Stimulated activated effector memory CD8-positive, alpha-beta T cell treated with anti-CD3 and anti-CD28 coated beads, Interleukin-12 subunit alpha, Interleukin-12 subunit beta, amount 100 ng/mL, for 72 hours (primary cell): ENCODE data around the gene SPOUT1.
A peak's percentile ranks its signal among the peaks of the same experiment; 100 is the strongest.
"Not testable (repeated sequence)": the region's sequence is repeated elsewhere in the genome, so short reads cannot be mapped to it uniquely, and the experiment has no call there.

Experiments
- ATAC-seq: fragments of 150-1000 bp; cut with Tn5 transposase; 2 replicates; pipeline ENCODE4 v1.10.0; 2021
- DNase-seq, 2 donors: peaks; one replicate each; pipeline ENCODE4 v3.0.0; 2021 to 2022; ENCODE audit warnings: low spot score in 2 of 2
- H3K27ac Mint-ChIP-seq: one replicate; pipeline ENCODE4 v1.8.0; 2022; ENCODE audit warnings: mild to moderate bottlenecking, mixed read lengths
- H3K36me3 Mint-ChIP-seq: one replicate; pipeline ENCODE4 v1.8.0; 2022; ENCODE audit warnings: mild to moderate bottlenecking, mixed read lengths
- H3K4me1 Mint-ChIP-seq: one replicate; pipeline ENCODE4 v1.8.0; 2022; ENCODE audit warnings: mixed read lengths
- H3K4me3 Mint-ChIP-seq: one replicate; pipeline ENCODE4 v1.8.0; 2022; ENCODE audit warnings: mild to moderate bottlenecking, mixed read lengths
- H3K9me3 Mint-ChIP-seq: one replicate; pipeline ENCODE4 v1.8.0; 2022; ENCODE audit warnings: mixed read lengths

The SPOUT1 gene

DNA sequence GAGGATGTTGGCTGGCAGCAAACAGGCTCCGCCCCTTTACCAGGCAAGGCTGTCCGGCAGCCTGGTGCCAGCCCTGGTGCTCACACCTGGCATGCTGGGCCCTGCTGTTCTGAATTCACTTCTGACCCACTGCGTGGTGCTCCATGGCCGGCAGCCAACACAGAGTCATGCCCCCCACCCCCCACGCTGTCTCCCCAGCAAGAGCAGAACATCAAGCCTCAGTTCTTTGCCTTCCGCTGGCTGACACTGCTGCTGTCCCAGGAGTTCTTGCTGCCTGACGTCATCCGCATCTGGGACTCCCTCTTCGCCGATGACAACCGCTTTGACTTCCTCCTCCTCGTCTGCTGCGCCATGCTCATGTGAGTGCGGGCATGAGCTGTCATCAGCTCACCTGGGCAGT, 23.9 kb downstream of the SPOUT1 start:
- Mint-ChIP-seq H3K36me3 (peaks cover 55% of the 10 kb centered on the region), H3K4me3 (no peak overlapping the region), H3K4me1 (no peaks in the 10 kb centered on the region), H3K27ac (no peak overlapping the region), H3K9me3 (no peaks in the 10 kb centered on the region)
- no peak for DNase-seq
- ATAC-seq = no peak

DNA sequence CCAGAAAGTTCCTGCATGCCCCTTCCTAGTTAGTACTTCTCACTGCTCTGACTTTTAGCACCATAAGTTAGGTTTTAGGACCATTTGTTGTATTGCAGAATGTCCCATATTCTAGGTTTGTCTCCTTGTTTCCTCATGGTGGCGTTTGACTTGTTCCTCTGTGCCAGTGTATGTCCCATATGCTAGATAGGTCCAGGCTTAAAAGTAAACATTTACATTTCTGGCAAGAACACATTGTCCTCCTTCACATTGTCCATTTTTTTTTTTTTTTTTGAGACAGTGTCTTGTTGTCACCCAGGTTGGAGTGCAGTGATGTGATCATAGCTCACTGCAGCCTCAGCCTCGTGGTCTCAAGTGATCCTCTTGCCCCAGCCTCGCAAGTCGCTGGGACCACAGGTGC, 27.1 kb downstream of the SPOUT1 start:
- no peaks in the 10 kb centered on the region for H3K4me1 Mint-ChIP-seq
- H3K4me3 Mint-ChIP-seq = no peak overlapping the region
- H3K9me3 Mint-ChIP-seq = no peaks in the 10 kb centered on the region
- H3K36me3 Mint-ChIP-seq = peaks cover 83% of the 10 kb centered on the region
- ATAC-seq (no peak), DNase-seq (no peak)
- no peak overlapping the region for H3K27ac Mint-ChIP-seq

DNA sequence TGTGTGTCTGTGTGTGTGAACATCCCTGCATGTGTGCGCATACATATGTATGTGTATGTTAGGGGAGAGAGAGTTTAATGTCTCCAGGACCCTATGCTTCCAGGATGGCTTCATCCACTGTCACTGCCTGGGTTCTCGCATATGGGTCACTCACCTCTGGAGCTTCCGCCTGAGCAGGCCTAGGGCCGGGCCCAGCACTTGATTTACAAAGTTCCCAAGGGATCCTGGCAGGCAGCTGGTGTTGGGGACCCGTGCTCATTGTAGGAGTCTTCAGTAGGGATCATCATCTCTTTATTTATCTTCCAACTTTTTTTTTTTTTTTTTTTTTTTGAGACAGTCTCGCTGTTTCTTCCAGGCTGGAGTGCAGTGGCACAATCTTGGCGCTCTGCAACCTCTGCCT, 29.5 kb downstream of the SPOUT1 start:
- no peak for ATAC-seq
- H3K4me1 Mint-ChIP-seq = no peaks in the 10 kb centered on the region
- no peak overlapping the region for H3K27ac Mint-ChIP-seq
- no peaks in the 10 kb centered on the region for H3K9me3 Mint-ChIP-seq
- no peak for DNase-seq
- H3K36me3 Mint-ChIP-seq = peaks cover 100% of the 10 kb centered on the region
- H3K4me3 Mint-ChIP-seq = no peak overlapping the region

DNA sequence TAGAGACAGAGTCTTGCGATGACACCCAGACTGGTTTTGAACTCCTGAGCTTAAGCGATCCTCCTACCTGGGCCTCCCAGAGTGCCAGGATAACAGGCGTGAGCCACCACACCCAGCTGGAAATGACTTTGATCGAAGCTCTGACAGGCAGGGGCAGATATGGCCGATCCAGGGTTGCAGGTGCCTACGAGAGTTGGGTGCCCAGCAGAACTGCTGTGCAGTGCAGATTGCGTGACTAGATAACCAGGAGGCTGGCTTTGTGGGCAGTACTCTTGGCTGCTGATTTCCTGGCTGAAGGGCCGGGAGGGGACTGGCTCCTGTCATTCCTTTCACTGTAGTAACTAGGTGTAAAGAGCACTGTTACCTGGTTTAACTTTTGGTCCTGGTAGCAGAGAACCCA, 30.7 kb downstream of the SPOUT1 start:
- DNase-seq (no peak), ATAC-seq (no peak)
- Mint-ChIP-seq H3K9me3 (no peaks in the 10 kb centered on the region), H3K4me3 (no peak overlapping the region), H3K4me1 (peaks cover 2% of the 10 kb centered on the region), H3K36me3 (peaks cover 100% of the 10 kb centered on the region), H3K27ac (peak overlapping the region; percentile 51)

DNA sequence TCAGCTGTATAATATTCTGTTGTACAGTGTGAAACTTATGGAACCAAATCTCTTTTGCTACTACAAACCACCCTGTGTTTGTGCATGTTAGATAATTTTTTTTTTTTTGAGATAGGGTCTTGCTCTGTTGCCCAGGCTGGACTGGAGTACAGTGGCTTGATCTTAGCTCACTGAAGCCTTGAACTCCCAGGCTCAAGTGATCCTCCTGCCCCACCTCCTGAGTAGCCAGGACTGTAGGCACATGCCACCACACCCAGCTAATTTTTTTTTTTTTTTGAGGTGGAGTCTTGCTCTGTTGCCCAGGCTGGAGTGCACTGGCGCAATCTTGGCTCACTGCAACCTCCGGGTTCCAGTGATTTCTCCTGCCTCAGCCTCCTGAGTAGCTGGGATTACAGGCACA, 34.6 kb downstream of the SPOUT1 start:
- ATAC-seq, H3K4me3 Mint-ChIP-seq, H3K9me3 Mint-ChIP-seq, DNase-seq, H3K27ac Mint-ChIP-seq: not testable (repeated sequence)
- Mint-ChIP-seq H3K36me3 (peaks cover 96% of the 10 kb centered on the region), H3K4me1 (peaks cover 11% of the 10 kb centered on the region)

DNA sequence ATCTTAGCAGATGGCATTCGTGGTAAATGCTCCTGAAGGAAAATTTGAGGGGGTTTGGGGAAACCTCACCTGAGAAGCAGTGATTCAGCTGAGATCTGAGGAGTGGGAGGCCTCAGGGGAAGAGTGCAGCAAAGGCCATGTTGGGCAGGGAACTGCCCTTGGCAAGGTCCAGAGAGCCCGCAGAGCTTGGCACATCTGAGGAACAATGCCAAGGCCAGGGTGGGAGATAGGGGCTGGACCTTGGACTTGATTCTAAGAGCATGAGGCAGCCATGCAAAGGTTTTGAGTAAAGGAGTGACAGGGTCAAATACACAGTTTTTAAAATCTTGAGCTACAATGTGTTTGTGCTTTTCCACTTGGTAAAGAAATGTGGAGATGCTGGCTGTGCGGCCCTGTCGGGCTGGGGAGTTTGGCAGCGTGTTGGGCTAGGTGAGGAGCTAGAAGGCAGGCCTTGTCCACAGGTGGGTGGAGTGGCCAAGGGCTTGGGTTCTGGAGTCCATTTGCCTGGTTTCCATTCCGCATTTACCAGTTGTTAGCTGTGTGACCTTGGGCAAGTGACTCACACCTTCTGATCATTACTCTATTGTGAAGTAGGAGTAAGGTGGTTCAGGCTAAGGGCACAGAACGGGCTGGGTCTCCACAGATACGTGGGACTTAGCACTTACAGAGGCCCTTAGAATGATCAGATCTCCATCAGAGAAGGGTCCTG, 36.5 kb downstream of the SPOUT1 start:
- H3K4me3 Mint-ChIP-seq = no peak overlapping the region
- peaks cover 96% of the 10 kb centered on the region for H3K36me3 Mint-ChIP-seq
- H3K9me3 Mint-ChIP-seq = no peaks in the 10 kb centered on the region
- ATAC-seq = no peak
- DNase-seq = no peak
- peaks cover 17% of the 10 kb centered on the region for H3K4me1 Mint-ChIP-seq
- H3K27ac Mint-ChIP-seq = peak overlapping the region; percentile 87

DNA sequence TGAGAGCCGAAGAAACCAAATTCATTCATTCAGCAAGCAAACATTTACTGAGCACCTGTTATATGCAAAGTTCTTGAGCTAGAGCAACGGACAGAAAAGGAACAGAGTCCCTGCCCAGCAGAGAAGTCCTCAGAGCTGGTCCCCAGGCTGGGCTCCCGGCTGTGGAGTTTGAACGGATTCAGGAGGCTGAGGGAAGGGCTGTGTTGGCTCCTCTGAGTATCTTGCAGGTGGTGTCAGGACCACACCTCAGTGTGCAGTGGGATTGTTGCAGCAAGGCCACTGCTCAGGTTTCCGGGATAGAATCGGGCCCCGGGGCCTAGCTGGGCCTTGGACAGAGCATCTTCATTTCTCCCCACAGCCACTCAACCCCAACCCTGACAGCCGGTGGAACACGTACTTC, 37.5 kb downstream of the SPOUT1 start:
- no peak for DNase-seq
- ATAC-seq = no peak
- no peak overlapping the region for H3K4me3 Mint-ChIP-seq
- H3K36me3 Mint-ChIP-seq = peaks cover 92% of the 10 kb centered on the region
- H3K4me1 Mint-ChIP-seq = peaks cover 24% of the 10 kb centered on the region
- no peaks in the 10 kb centered on the region for H3K9me3 Mint-ChIP-seq
- H3K27ac Mint-ChIP-seq = no peak overlapping the region

DNA sequence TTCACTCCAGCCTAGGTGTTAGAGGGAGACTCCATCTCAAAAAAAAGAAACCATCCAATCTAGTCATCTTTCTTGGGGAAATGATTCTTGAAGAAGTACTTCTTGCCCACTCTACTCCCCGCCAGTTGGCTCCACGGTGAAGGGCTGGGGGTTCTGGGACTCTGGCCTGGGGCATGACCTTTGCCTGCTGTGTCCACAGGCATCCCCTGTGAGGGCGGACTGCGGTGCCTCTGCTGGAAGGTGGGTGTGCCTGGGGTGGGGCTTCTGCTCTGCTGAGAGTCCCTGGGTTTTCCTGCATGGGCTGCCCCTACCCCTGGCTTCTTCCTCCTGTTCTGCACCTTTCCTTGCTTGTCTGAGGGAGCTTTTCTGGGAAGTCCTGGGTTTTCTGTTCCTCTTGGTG, 39.1 kb downstream of the SPOUT1 start:
- peak overlapping the region; percentile 52 for H3K27ac Mint-ChIP-seq
- ATAC-seq (no peak), DNase-seq (no peak)
- H3K36me3 Mint-ChIP-seq = peaks cover 76% of the 10 kb centered on the region
- H3K4me1 Mint-ChIP-seq = peaks cover 29% of the 10 kb centered on the region
- H3K9me3 Mint-ChIP-seq = no peaks in the 10 kb centered on the region
- no peak overlapping the region for H3K4me3 Mint-ChIP-seq

DNA sequence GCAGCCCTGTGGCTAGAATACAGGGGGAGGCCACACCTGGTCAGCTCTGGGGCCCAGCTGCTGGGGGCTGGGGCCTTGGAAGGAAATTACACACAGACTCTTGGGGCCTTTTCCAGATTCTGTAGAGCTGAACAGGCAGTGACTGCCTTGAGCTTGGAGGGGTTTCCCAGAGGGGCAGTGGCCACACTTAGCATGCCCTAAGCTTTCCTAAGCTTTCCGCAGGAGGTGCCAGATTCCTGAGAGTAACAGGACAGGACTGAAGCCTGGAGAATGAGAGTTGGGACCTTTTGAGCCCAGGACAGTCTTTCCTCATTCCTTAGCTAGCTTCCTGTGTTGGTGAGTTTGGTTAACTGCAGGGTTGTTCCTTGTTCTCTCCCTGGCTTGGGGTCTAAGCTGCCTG, 41.1 kb downstream of the SPOUT1 start:
- Mint-ChIP-seq H3K4me1 (peaks cover 24% of the 10 kb centered on the region), H3K36me3 (peaks cover 55% of the 10 kb centered on the region), H3K4me3 (peak overlapping the region; percentile 97), H3K27ac (peak overlapping the region; percentile 93), H3K9me3 (no peaks in the 10 kb centered on the region)
- ATAC-seq (no peak), DNase-seq (no peak)

DNA sequence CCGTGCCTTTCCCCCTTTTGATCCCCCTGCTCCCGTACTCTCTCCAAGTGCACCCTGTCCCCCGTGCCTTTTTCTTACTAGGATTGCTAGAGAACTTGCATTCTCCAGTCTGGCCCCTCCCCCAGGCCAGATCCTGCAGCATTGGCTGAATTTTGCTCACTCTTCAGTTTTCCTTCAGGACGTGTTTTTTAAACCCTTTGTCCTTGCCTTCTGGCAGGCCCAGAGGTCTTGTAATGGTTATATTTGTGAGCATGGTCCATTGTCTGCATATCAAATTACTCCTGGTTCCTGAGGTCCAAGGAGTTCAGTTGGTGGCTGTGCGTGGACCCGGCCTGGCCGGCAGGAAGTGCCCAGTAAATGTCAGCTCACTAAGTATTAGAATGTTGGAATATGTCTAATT, 41.9 kb downstream of the SPOUT1 start:
- ATAC-seq (no peak), DNase-seq (no peak)
- Mint-ChIP-seq H3K27ac (peak overlapping the region; percentile 93), H3K4me1 (peaks cover 19% of the 10 kb centered on the region), H3K36me3 (peaks cover 49% of the 10 kb centered on the region), H3K4me3 (peak overlapping the region; percentile 97), H3K9me3 (no peaks in the 10 kb centered on the region)

DNA sequence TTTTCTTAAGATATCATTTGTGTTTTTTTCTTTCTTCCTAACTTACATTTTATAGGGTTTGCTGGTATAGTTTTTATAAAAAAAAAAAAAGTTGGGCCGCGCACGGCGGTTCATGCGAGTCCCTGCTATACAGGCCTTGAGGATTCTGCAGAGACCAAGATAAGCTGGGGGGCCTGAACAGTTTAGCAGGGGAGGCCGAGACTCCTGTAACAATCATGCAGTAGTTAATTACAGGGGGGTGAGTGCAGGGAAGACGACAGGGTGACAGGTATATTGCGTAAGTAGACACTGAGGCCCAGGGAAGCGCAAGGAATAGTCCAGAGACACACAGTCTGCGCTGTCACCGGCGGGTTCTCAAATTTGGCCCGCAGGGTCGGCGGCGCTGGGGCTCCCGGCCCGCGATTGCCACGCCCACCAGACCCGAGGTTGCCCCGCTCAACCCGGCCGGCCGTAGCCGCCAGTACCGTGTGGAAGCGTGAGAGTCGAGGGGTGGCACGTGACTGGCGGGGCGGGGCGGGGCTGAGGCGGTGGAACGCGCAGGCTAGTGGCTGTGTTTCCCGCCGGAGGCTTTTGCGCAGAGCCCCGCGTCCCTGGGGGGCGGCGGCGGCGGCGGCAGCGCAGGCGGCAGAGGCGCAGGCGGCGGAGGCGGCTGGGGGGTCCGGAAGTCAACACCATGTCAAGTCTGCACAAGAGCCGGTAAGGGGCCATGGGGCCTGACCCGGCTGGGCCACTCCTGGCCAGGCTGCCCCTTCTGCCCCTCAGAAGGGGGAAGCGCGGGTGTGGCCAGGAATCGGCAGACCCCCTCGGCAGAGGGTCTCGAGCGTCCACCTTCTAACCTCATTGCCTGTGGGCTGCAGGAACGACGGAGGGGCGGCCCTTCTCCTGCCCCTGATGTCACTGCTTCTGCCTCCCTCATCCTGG, 42.7 kb downstream of the SPOUT1 start, which contains the start of gene TBC1D13:
Gene TBC1D13, plus strand, starts transcription at position 573 of the 921 bp plus-strand sequence. Its CDS starts 101 bp downstream, at position 674.
- peak; percentile 98 for ATAC-seq
- H3K36me3 Mint-ChIP-seq = peaks cover 42% of the 10 kb centered on the region
- peak within 1 kb of the TSS; percentile 93 for H3K27ac Mint-ChIP-seq
- H3K9me3 Mint-ChIP-seq = no peaks in the 10 kb centered on the region
- peak; percentile 92 to 97 for DNase-seq
- peaks cover 19% of the 10 kb centered on the region for H3K4me1 Mint-ChIP-seq
- peak within 1 kb of the TSS; percentile 97 for H3K4me3 Mint-ChIP-seq

DNA sequence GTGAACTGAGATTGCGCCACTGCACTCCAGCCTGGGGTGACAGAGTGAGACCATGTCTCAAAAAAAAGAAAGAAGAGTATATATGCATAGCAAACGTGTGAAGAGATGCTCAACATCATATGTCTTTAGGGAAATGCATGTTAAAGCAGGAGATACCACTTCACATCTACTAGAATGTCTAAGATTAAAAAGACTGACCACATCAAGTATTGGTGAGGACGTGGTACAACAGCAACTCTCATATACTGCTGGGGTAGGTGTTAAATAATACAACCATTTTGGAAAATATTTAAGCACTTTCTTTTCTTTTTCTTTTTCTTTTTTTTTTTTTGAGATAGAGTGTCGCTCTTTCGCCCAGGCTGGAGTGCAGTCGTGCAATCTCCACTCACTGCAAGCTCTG, 44.2 kb downstream of the SPOUT1 start:
- DNase-seq (no peak), ATAC-seq (no peak)
- no peaks in the 10 kb centered on the region for H3K9me3 Mint-ChIP-seq
- peaks cover 29% of the 10 kb centered on the region for H3K36me3 Mint-ChIP-seq
- H3K4me3 Mint-ChIP-seq = no peak overlapping the region
- H3K27ac Mint-ChIP-seq = no peak overlapping the region
- peaks cover 19% of the 10 kb centered on the region for H3K4me1 Mint-ChIP-seq

DNA sequence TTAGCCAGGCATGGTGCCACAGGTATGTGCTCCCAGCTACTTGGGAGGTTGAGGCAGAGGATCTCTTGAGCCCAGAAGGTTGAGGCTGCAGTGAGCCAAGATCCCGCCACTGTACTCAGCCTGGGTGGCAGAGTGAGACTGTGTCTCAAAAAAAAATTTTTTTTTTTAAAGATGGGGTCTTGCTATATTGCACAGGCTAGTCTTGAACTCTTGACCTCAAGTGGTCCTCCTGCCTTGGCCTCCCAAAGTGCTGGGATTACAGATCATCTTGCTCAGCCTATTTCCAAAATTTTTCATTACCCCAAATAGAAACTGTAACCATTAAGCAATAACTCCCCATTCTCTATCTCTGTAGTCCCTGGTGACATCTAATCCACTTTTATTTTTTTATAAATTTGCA, 46.9 kb downstream of the SPOUT1 start:
- Mint-ChIP-seq H3K4me3 (no peak overlapping the region), H3K36me3 (peaks cover 1% of the 10 kb centered on the region), H3K27ac (no peak overlapping the region), H3K4me1 (peaks cover 8% of the 10 kb centered on the region), H3K9me3 (no peaks in the 10 kb centered on the region)
- ATAC-seq = no peak
- no peak for DNase-seq

DNA sequence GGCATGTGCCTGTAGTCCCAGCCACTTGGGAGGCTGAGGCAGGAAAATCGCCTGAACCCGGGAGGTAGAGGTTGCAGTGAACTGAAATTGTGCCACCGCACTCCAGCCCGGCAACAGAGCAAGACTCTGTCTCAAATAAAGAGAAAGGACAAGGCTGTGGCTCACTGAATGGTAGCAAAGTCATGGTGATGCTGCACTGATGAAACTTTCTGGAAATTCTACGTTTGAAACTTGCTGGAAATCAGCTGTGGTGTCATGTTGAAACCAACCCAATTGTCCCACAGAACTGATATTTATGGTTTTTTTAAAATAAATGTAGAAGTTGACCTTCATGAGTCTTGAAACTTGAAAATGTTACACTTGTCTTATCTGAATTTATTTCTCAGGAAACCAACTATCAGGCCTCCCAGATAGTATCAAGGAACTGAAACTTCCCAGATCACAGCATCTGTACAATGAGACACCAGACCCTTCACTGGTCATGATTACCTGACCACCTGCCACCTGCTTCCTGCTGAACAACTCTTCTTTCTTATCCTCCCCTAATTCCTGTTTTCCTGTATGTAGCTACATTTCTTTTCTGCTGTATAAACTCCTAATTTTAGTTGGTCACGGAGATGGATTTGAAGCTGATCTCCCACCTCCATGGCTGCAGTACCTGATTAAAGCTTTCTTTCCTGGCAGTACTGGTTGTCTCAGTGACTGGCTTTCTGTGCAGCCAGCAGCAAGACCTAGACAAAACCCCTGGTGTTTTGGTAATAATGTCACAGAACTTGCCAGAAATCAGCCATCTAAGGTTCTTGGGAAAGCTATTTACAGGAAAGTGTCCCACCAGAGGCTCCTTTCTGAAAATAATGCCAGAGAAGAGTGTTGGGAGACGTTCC, 48.2 kb downstream of the SPOUT1 start:
- H3K4me3 Mint-ChIP-seq = no peak overlapping the region
- H3K36me3 Mint-ChIP-seq = no peaks in the 10 kb centered on the region
- H3K27ac Mint-ChIP-seq = no peak overlapping the region
- no peak for DNase-seq
- no peak for ATAC-seq
- no peaks in the 10 kb centered on the region for H3K9me3 Mint-ChIP-seq
- peaks cover under 1% of the 10 kb centered on the region for H3K4me1 Mint-ChIP-seq

DNA sequence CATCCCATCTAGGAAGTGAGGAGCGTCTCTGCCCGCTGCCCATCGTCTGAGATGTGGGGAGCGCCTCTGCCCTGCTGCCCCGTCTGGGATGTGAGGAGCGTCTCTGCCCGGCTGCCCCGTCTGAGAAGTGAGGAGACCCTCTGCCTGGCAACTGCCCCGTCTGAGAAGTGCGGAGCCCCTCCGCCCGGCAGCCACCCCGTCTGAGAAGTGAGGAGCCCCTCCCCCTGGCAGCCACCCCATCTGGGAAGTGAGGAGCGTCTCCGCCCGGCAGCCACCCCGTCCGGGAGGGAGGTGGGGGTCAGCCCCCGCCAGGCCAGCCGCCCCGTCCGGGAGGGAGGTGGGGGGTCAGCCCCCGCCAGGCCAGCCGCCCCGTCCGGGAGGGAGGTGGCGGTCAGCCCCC, 49.5 kb downstream of the SPOUT1 start:
- H3K36me3 Mint-ChIP-seq, H3K4me1 Mint-ChIP-seq, H3K9me3 Mint-ChIP-seq, H3K27ac Mint-ChIP-seq, ATAC-seq, DNase-seq, H3K4me3 Mint-ChIP-seq: not testable (repeated sequence)
